SK-N-MC (cell line): Measurements from ENCODE around the gene PIK3CG.

ENCODE experiments used
- DNase-seq: peaks from one replicate; pipeline ENCODE4 v3.0.0-alpha.2; 2011; ENCODE audit warnings: low read depth, low spot score
- H3K27ac ChIP-seq: fragments of 200-600 bp; sonication (generic); 2 replicates; pipeline ENCODE4 v1.5.1; 2016; ENCODE audit warnings: mixed run types
- H3K36me3 ChIP-seq: fragments of 200-600 bp; sonication (generic); 2 replicates; pipeline ENCODE4 v1.6.1; 2017; ENCODE audit warnings: antibody characterized with exemption, low read length, mixed read lengths; ENCODE audit not compliant: insufficient read depth
- H3K4me3 ChIP-seq: fragments of 200-600 bp; sonication (generic); 2 replicates; pipeline ENCODE4 v1.5.1; 2016
- H3K9ac ChIP-seq: fragments of 200-600 bp; sonication (generic); 2 replicates; pipeline ENCODE4 v1.8.0; 2017; ENCODE audit warnings: mixed run types, mixed read lengths; ENCODE audit not compliant: insufficient read length
- H3K9me3 ChIP-seq: fragments of 200-600 bp; sonication (generic); 2 replicates; pipeline ENCODE4 v1.6.1; 2017; ENCODE audit warnings: low read depth, mild to moderate bottlenecking, antibody characterized with exemption, low read length, moderate library complexity, mixed read lengths
- EZH2 ChIP-seq: fragments of 200-600 bp; sonication (generic); IDR thresholded peaks from one replicate; pipeline ENCODE4 v1.6.1; 2017; ENCODE audit warnings: antibody characterized with exemption
- FOXP2 ChIP-seq: optimal IDR thresholded peaks from 2 replicates; pipeline ENCODE3; 2011; ENCODE audit warnings: mild to moderate bottlenecking, moderate library complexity; ENCODE audit not compliant: insufficient read depth; ENCODE audit errors: extremely low read length, control extremely low read depth
- POLR2AphosphoS5 ChIP-seq: IDR thresholded peaks from 2 replicates; pipeline ENCODE4 v1.6.1; 2012; ENCODE audit warnings: mild to moderate bottlenecking, low read depth, low read length, borderline replicate concordance

Gene PIK3CG

GRCh38 chr7:106867641-106868351, 2.7 kb downstream of the PIK3CG start:
- H3K9me3 ChIP-seq = no peaks in the 10 kb centered on the region
- H3K27ac ChIP-seq = no peak overlapping the region
- no peak for TF ChIP-seq FOXP2
- no peak for TF ChIP-seq EZH2
- TF ChIP-seq POLR2AphosphoS5 = no peak
- no peak overlapping the region for H3K9ac ChIP-seq
- H3K36me3 ChIP-seq = no peaks in the 10 kb centered on the region
- no peak overlapping the region for H3K4me3 ChIP-seq
- DNase-seq = no peak

DNA sequence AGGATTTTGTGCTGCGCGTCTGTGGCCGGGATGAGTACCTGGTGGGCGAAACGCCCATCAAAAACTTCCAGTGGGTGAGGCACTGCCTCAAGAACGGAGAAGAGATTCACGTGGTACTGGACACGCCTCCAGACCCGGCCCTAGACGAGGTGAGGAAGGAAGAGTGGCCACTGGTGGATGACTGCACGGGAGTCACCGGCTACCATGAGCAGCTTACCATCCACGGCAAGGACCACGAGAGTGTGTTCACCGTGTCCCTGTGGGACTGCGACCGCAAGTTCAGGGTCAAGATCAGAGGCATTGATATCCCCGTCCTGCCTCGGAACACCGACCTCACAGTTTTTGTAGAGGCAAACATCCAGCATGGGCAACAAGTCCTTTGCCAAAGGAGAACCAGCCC, 3.3 kb downstream of the PIK3CG start:
- H3K4me3 ChIP-seq = no peak overlapping the region
- no peak overlapping the region for H3K27ac ChIP-seq
- no peak for DNase-seq
- no peak overlapping the region for H3K9ac ChIP-seq
- no peaks in the 10 kb centered on the region for H3K9me3 ChIP-seq
- TF ChIP-seq EZH2 = no peak
- no peak for TF ChIP-seq FOXP2
- no peak for TF ChIP-seq POLR2AphosphoS5
- no peaks in the 10 kb centered on the region for H3K36me3 ChIP-seq

- TF ChIP-seq POLR2AphosphoS5 = no peak
- no peak for TF ChIP-seq FOXP2
- no peak for TF ChIP-seq EZH2
- Histone ChIP-seq H3K9me3 (no peaks in the 10 kb centered on the region), H3K27ac (no peak overlapping the region), H3K9ac (no peak overlapping the region), H3K4me3 (no peak overlapping the region), H3K36me3 (no peaks in the 10 kb centered on the region)
- DNase-seq = no peak
Measured at GRCh38 chr7:106869954-106870353, 4.9 kb downstream of the PIK3CG start.

- Histone ChIP-seq H3K27ac (no peak overlapping the region), H3K9ac (no peak overlapping the region), H3K9me3 (no peaks in the 10 kb centered on the region), H3K36me3 (no peaks in the 10 kb centered on the region), H3K4me3 (no peak overlapping the region)
- no peak for TF ChIP-seq EZH2
- no peak for DNase-seq
Measured at GRCh38 chr7:106870528-106870927, 5.4 kb downstream of the PIK3CG start.

DNA sequence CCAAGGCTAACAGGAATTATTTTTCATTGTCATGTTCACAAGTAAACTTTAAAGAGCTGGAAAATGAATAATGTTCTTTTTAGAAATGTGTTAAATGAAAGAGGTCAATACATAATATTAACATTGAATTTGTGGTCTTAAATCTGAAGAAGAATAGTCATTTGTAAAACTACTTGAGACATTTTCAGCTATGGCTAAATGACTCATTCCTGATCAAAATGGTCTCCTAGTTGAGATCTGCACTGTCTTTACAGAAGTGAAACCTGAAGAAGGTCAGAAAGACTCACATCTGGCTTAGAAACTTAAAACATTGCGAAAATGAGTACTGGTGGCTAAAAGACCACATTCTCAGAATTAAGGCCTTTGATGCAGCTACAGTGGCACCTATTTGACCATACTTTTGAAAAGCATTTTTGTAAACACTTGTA, 5.9 kb downstream of the PIK3CG start:
- Histone ChIP-seq H3K9me3 (no peaks in the 10 kb centered on the region), H3K36me3 (no peaks in the 10 kb centered on the region), H3K27ac (no peak overlapping the region), H3K9ac (no peak overlapping the region), H3K4me3 (no peak overlapping the region)
- no peak for TF ChIP-seq FOXP2
- no peak for TF ChIP-seq EZH2
- no peak for TF ChIP-seq POLR2AphosphoS5
- DNase-seq = no peak

DNA sequence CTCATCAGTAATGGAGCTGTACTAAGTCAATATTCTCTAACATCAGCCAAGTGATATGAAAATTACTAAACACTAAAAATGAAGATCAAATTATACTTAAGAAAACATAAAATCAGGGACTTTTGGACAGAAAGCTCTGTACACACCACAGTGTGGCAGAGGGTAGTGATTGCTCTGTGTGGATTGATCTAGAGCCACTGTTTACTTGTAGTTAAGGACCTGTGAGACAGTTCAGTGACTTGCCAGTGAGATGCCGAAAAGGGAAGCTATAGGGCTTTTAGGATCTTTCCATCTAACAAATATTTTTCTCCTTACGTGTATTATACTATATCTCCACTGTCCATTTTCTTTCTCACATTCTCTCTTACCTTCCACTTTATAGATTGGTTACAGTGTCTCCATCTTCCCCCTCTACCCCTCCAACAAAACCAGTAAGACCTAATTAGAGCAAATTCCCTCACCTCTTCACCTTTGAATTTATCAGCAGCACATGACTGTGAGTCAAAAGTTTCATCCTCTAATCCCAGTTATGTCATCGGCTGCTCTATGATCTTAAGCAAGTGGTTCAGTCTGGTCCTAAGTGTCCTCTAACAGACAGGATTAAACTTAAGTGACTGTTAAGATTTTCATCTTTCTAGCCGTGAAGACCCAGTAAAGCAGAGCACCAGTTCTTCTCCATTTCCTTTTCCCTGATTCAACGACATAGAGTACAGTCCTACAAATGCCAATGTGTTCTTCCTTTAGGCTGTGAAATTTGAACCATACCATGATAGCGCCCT, 6.9 kb downstream of the PIK3CG start:
- no peak for TF ChIP-seq POLR2AphosphoS5
- TF ChIP-seq FOXP2 = no peak
- no peak for TF ChIP-seq EZH2
- Histone ChIP-seq H3K36me3 (no peaks in the 10 kb centered on the region), H3K9me3 (no peaks in the 10 kb centered on the region), H3K4me3 (no peak overlapping the region), H3K9ac (no peak overlapping the region), H3K27ac (no peak overlapping the region)
- DNase-seq = no peak

GRCh38 chr7:106872763-106873162, 7.7 kb downstream of the PIK3CG start:
- no peak for DNase-seq
- no peak overlapping the region for H3K27ac ChIP-seq
- no peaks in the 10 kb centered on the region for H3K9me3 ChIP-seq
- H3K36me3 ChIP-seq = no peaks in the 10 kb centered on the region
- H3K4me3 ChIP-seq = no peak overlapping the region
- TF ChIP-seq EZH2 = no peak
- no peak for TF ChIP-seq FOXP2
- no peak for TF ChIP-seq POLR2AphosphoS5
- H3K9ac ChIP-seq = no peak overlapping the region

GRCh38 chr7:106874076-106874475, 9.0 kb downstream of the PIK3CG start:
- Histone ChIP-seq H3K27ac (no peak overlapping the region), H3K9ac (no peak overlapping the region), H3K9me3 (no peaks in the 10 kb centered on the region), H3K36me3 (no peaks in the 10 kb centered on the region), H3K4me3 (no peak overlapping the region)
- no peak for DNase-seq
- TF ChIP-seq FOXP2 (no peak), POLR2AphosphoS5 (no peak), EZH2 (no peak)
